SK-N-MC (cell line): ENCODE measurements around the gene STPG1.

ENCODE experiments used
- EZH2 ChIP-seq: fragments of 200-600 bp; sonication (generic); IDR thresholded peaks from one replicate; pipeline ENCODE4 v1.6.1; 2017; ENCODE audit warnings: antibody characterized with exemption
- FOXP2 ChIP-seq: optimal IDR thresholded peaks from 2 replicates; pipeline ENCODE3; 2011; ENCODE audit warnings: mild to moderate bottlenecking, moderate library complexity; ENCODE audit not compliant: insufficient read depth; ENCODE audit errors: extremely low read length, control extremely low read depth
- POLR2AphosphoS5 ChIP-seq: IDR thresholded peaks from 2 replicates; pipeline ENCODE4 v1.6.1; 2012; ENCODE audit warnings: mild to moderate bottlenecking, low read depth, low read length, borderline replicate concordance

DNA sequence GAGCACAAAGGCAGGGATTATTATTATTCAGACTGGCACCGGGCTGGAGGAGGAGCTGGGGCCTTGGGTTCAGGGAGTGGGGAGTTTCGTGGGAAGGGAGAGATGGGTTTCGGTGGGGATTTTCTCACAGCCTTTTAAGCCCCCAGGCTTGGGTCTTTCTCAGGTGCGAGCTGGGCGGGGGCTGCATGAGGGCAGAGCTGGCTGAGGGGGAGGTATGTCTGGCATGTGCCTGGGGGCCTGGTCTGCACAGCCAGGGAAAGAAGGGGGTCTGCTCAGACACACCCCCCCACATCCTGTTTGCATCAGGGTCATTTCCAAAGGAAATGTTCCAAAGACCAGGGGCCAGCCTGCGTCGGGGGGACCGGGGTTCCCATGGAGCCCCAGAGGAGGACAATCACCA, 72.8 kb downstream of the STPG1 start:
- TF ChIP-seq EZH2: no peak
- no peak for TF ChIP-seq POLR2AphosphoS5
- no peak for TF ChIP-seq FOXP2
